ENCODE results near the gene C20orf204. TPM values are rescaled to one million over a fixed set of nuclear protein-coding genes. Genes with fewer than 3 reads are reported as not detected.

C20orf204 gene, protein sequence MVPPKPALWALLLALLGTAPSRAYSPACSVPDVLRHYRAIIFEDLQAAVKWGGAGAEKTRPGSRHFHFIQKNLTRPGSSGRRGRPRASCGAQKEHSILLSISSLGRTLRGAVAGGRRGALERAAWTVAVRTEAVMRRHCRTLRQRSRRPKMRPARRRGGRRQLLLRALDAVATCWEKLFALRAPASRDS
- 5.2 and 13.5 TPM in 2 replicates for total RNA-seq (2011; cell fraction: chromatin; rRNA removed; ENCODE audit: low replicate concordance)
- 6.7 and 7.0 TPM in 2 replicates for total RNA-seq (2011; cell fraction: nucleolus; rRNA removed)
- 4.0 and 4.6 TPM in 2 replicates for total RNA-seq (2011; cell fraction: nucleoplasm; rRNA removed)
- 0.59 and 0.73 TPM in 2 replicates for total RNA-seq (2014; rRNA removed)
- total RNA-seq (2014; rRNA removed; fragmentation: Illumina TruSeq; extraction: Trizol) = 0.10 and 0.22 TPM in 2 replicates
- total RNA-seq (2015; rRNA removed; fragmentation: Illumina TruSeq; extraction: Trizol) = 0.36 and 0.45 TPM in 2 replicates
- total RNA-seq (2021) = 0.67 and 1.1 TPM in 2 replicates
- 0.11 and 0.22 TPM in 2 replicates for polyA plus RNA-seq (2011; rRNA removed)
- 0.10 and 0.36 TPM in 2 replicates for polyA plus RNA-seq (2011; cell fraction: cytosol; rRNA removed)
- 1.6 and 3.1 TPM in 2 replicates for polyA plus RNA-seq (2011; cell fraction: nucleus; rRNA removed)
- 0.43 and 0.46 TPM in 2 replicates for polyA plus RNA-seq (2012)
- polyA plus RNA-seq (2014; fragmentation: Illumina TruSeq; extraction: Trizol) = 0.11 and 0.16 TPM in 2 replicates
- polyA plus RNA-seq (2014; fragmentation: Nextera tagmentation; extraction: Ambion mirVana) = not detected
- polyA plus RNA-seq (2014; rRNA removed) = 0.94 and 1.6 TPM in 2 replicates
- 0.35 and 0.42 TPM in 2 replicates for polyA minus RNA-seq (2011; rRNA and poly(A)+ RNA removed)
- polyA minus RNA-seq (2011; cell fraction: cytosol; rRNA and poly(A)+ RNA removed) = 0.27 TPM in 1 of 2 replicates, not detected in the other
- polyA minus RNA-seq (2011; cell fraction: nucleus; rRNA and poly(A)+ RNA removed) = 1.8 TPM in 2 replicates
- percentile 40 among the genes with signal in this experiment for Bru-seq, nascent RNA
- percentile 45 among the genes with signal in this experiment for BruChase-seq, experiment 1, labeled RNA remaining after a 2-hour chase
- BruChase-seq, experiment 2, labeled RNA remaining after a 6-hour chase = percentile 45 among the genes with signal in this experiment
- long read RNA-seq, experiment 1, partial matches to known transcripts = 0 of 1 reads
- long read RNA-seq, experiment 1, other reads (novel, unspliced or antisense) = 0 of 1 reads
- long read RNA-seq, experiment 2, partial matches to known transcripts = 1 of 1 reads
- long read RNA-seq, experiment 2, other reads (novel, unspliced or antisense) = 0 of 1 reads
- long read RNA-seq, experiment 3, partial matches to known transcripts = 0 of 1 reads
- long read RNA-seq, experiment 3, other reads (novel, unspliced or antisense) = 0 of 1 reads

DNA sequence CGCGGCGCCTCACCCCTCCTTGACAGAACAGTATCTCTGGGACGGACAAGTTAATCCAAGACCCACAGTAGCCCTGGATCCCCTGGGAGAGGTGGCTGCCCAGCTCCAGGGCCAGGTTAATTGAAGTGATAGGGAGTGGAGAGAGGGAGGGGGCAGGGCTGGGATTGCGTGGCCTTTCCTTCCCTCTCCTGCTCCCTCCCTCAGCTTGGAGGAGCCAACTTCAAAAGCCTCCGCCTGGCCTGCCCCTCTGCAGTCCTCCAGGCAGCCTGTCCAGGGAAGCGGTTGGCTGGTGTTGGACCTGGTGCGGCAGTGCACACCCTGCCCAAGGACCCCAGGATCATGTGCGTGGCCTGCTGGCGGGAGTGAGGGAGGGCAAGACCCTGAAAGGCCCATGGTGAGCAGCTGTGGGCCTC is at the start of gene C20orf204:
Gene C20orf204 (plus strand): TSS at position 250 of the 413 bp plus-strand sequence. CDS start 142 bp downstream, at position 392.
- H3K4me2 ChIP-seq (ENCODE audit: insufficient read depth, low read length) = peak within 1 kb of the TSS; percentile 44; the same call in 1 of the 2 replicates
- H3K79me2 ChIP-seq (ENCODE audit: control insufficient read depth, insufficient read depth, low read length) = no peaks in the 10 kb centered on the region
- no peaks in the 10 kb centered on the region for H4K20me1 ChIP-seq (replicated peaks; ENCODE audit: control insufficient read depth, insufficient read depth, low read length)
- H3K4me3 ChIP-seq = no peak within 1 kb of the TSS
- 81% methylated on average over 6 of the region's 10 CpGs for WGBS (ENCODE audit: insufficient coverage, low coverage, missing lambda C conversion rate)
- peak; percentile 40 for FAIRE-seq
- intact Hi-C loops (cut with micrococcal nuclease) = loop anchor here (5.0 kb wide), 2 partner anchors 86 to 499 kb away; partner anchors contain the start of gene PTK6
- peak within 1 kb of the TSS; percentile 14 to 87 for H3K9ac ChIP-seq (ENCODE audit: insufficient read depth in 1 of 2, low read depth in 2 of 2, low read length in 2 of 2)
- POLR2A ChIA-PET = interaction anchor here (0.7 kb wide), 1 partner anchor 11 kb away, joined by 3 read pairs; no protein-coding TSS in a partner anchor
- H3K27ac ChIP-seq (ENCODE audit: extremely low read depth, low read depth, low read length) = peak within 1 kb of the TSS; percentile 64
- in situ Hi-C loops (cut with MboI) = no loop called here
- no peaks in the 10 kb centered on the region for H3K27me3 ChIP-seq (ENCODE audit: control insufficient read depth in 2 of 2, insufficient read depth in 2 of 2, low read length in 2 of 2)
- H3K9me3 ChIP-seq (replicated peaks; ENCODE audit: control insufficient read depth, insufficient read depth, low read depth, low read length) = no peaks in the 10 kb centered on the region
- no TSS peak for BruUV-seq (replicated peaks)
- H3K4me1 ChIP-seq (replicated peaks in 1 of 2; ENCODE audit: control insufficient read depth in 2 of 2, insufficient read depth in 2 of 2, low read length in 2 of 2) = peaks cover 25 to 71% of the 10 kb centered on the region in 2 experiments
- H2AFZ ChIP-seq (ENCODE audit: low read depth, low read length) = 0 out of 2 replicates have a peak within 1 kb of the TSS, but pooled peaks have one; percentile 25
- CTCF ChIA-PET (ENCODE audit: low intra/inter-chr PET ratio) = no interaction called here
- no peak for ATAC-seq
- peak in 2 of 4 experiments; percentile 60 to 67 for DNase-seq (ENCODE audit: extremely low read depth in 1 of 4, low spot score in 3 of 4)
- peaks cover 3% of the 10 kb centered on the region for H3K9me1 ChIP-seq (ENCODE audit: control insufficient read depth, insufficient read depth, low read length)
- H3K36me3 ChIP-seq (ENCODE audit: control insufficient read depth, insufficient read depth, low read length) = peaks cover 39% of the 10 kb centered on the region; the same call in 2 of the 3 replicates
- TF ChIP-seq RAD51 (IDR thresholded peaks at IDR 0.05; ENCODE audit: borderline replicate concordance, low read depth) (no peak), ATF1 (CRISPR knock-in tag; IDR thresholded peaks at IDR 0.05) (no peak), ATF1 (tag; IDR thresholded peaks at IDR 0.05) (no peak), MYC (IDR thresholded peaks at IDR 0.05; ENCODE audit: low read depth, low read length) (no peak), MYC (CRISPR knock-in tag; IDR thresholded peaks at IDR 0.05; ENCODE audit: borderline replicate concordance, low read depth) (no peak), ZSCAN32 (CRISPR knock-in tag; IDR thresholded peaks at IDR 0.05) (no peak), HSF4 (CRISPR knock-in tag; IDR thresholded peaks at IDR 0.05; ENCODE audit: borderline replicate concordance) (no peak), FOSL1 (tag; conservative IDR thresholded peaks at IDR 0.05) (no peak), EZH2 (IDR thresholded peaks at IDR 0.05; ENCODE audit: borderline replicate concordance, low read depth, low read length) (no peak), NCOA1 (IDR thresholded peaks at IDR 0.05; ENCODE audit: low read depth) (no peak), HNRNPUL1 (IDR thresholded peaks at IDR 0.05; ENCODE audit: low read length) (no peak), PHF21A (IDR thresholded peaks at IDR 0.05; ENCODE audit: borderline replicate concordance, low read depth) (no peak), ZBTB7A (IDR thresholded peaks at IDR 0.05; ENCODE audit: borderline replicate concordance, control insufficient read depth, low read depth, low read length) (peak; percentile 8; the same call in 1 of the 2 replicates), IRF2 (CRISPR knock-in tag; IDR thresholded peaks at IDR 0.05) (no peak), STAT5B (CRISPR knock-in tag; IDR thresholded peaks at IDR 0.05) (no peak)
- TF ChIP-seq, protein P1, sequence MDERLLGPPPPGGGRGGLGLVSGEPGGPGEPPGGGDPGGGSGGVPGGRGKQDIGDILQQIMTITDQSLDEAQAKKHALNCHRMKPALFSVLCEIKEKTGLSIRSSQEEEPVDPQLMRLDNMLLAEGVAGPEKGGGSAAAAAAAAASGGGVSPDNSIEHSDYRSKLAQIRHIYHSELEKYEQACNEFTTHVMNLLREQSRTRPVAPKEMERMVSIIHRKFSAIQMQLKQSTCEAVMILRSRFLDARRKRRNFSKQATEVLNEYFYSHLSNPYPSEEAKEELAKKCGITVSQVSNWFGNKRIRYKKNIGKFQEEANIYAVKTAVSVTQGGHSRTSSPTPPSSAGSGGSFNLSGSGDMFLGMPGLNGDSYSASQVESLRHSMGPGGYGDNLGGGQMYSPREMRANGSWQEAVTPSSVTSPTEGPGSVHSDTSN (CRISPR knock-in tag; IDR thresholded peaks at IDR 0.05; ENCODE audit: low read depth) = no peak
- TF ChIP-seq, protein P1 (tag; conservative IDR thresholded peaks at IDR 0.05; ENCODE audit: low read depth) = no peak
